HepG2 (cell line): ENCODE measurements around the gene MAPK11. TPM values are rescaled to one million over a fixed set of nuclear protein-coding genes. Genes with fewer than 3 reads are reported as not detected.

Experiments used
- FOXJ3 ChIP-seq: sonication (generic); formaldehyde crosslinking; IDR thresholded peaks from 2 replicates; pipeline ENCODE4 v1.4.0; 2020; ENCODE audit warnings: missing genetic modification reagents, mild to moderate bottlenecking, borderline replicate concordance
- HDAC6 ChIP-seq: fragments of 200-600 bp; sonication (generic); IDR thresholded peaks from 2 replicates; pipeline ENCODE4 v1.7.0; 2017; ENCODE audit warnings: mild to moderate bottlenecking, antibody characterized with exemption, low read length, low read depth
- IKZF5 ChIP-seq: IDR thresholded peaks from 2 replicates; pipeline ENCODE4 v1.6.1; 2018; ENCODE audit warnings: missing genetic modification reagents, mild to moderate bottlenecking, missing compliant biosample characterization
- KAT2B ChIP-seq: fragments of 150-350 bp; IDR thresholded peaks from 2 replicates; pipeline ENCODE4 v1.6.1; 2014; ENCODE audit warnings: low read depth, low read length, borderline replicate concordance
- KLF6 ChIP-seq: IDR thresholded peaks from 2 replicates; pipeline ENCODE4 v1.8.0; 2016; ENCODE audit warnings: missing biosample characterization, missing genetic modification reagents
- NFYC ChIP-seq: IDR thresholded peaks from 2 replicates; pipeline ENCODE4 v1.6.1; 2016; ENCODE audit warnings: missing genetic modification reagents, missing compliant biosample characterization
- NR2C2 ChIP-seq: sonication (generic); formaldehyde crosslinking; IDR thresholded peaks from 2 replicates; pipeline ENCODE4 v1.4.0; 2020; ENCODE audit warnings: missing genetic modification reagents, mild to moderate bottlenecking, moderate library complexity, borderline replicate concordance
- POGZ ChIP-seq: sonication (generic); formaldehyde crosslinking; IDR thresholded peaks from 2 replicates; pipeline ENCODE4 v1.4.0; 2020; ENCODE audit warnings: mild to moderate bottlenecking, missing genetic modification reagents
- PRDM10 ChIP-seq: sonication (generic); formaldehyde crosslinking; IDR thresholded peaks from 2 replicates; pipeline ENCODE4 v1.4.0; 2020; ENCODE audit warnings: low read depth, missing genetic modification reagents
- REXO4 ChIP-seq: sonication (generic); formaldehyde crosslinking; IDR thresholded peaks from 2 replicates; pipeline ENCODE4 v1.8.0; 2022; ENCODE audit warnings: missing genetic modification reagents, mild to moderate bottlenecking, borderline replicate concordance
- SALL1 ChIP-seq: sonication (generic); formaldehyde crosslinking; IDR thresholded peaks from 2 replicates; pipeline ENCODE4 v1.8.0; 2022; ENCODE audit warnings: mild to moderate bottlenecking, missing genetic modification reagents
- SIX4 ChIP-seq: sonication (generic); formaldehyde crosslinking; IDR thresholded peaks from 2 replicates; pipeline ENCODE4 v1.4.0; 2020; ENCODE audit warnings: missing genetic modification reagents
- SOX13 ChIP-seq, 3 experiments: fragments of 450-650 bp in 1 of 3; sonication (generic) in 1 of 3; formaldehyde crosslinking in 1 of 3; IDR thresholded peaks in 2 of 3; conservative IDR thresholded peaks in 1 of 3; 2 replicates each; pipeline versions ENCODE4 v1.5.0 to v1.6.1; 2016 to 2020; ENCODE audit warnings: antibody characterized with exemption in 1 of 3, mild to moderate bottlenecking in 1 of 3, missing compliant biosample characterization in 1 of 3, missing genetic modification reagents in 1 of 3, moderate library complexity in 1 of 3
- THYN1 ChIP-seq: sonication (generic); formaldehyde crosslinking; IDR thresholded peaks from 2 replicates; pipeline ENCODE4 v1.8.1; 2023; ENCODE audit warnings: low read depth, mild to moderate bottlenecking, moderate library complexity, missing genetic modification reagents, borderline replicate concordance
- ZNF367 ChIP-seq: sonication (generic); formaldehyde crosslinking; IDR thresholded peaks from 2 replicates; pipeline ENCODE4 v1.4.0; 2020; ENCODE audit warnings: missing genetic modification reagents, borderline replicate concordance
- ZNF431 ChIP-seq: sonication (generic); formaldehyde crosslinking; IDR thresholded peaks from 2 replicates; pipeline ENCODE4 v1.9.0; 2022; ENCODE audit warnings: missing genetic modification reagents, low read depth, mild to moderate bottlenecking, borderline replicate concordance
- ZNF550 ChIP-seq: sonication (generic); formaldehyde crosslinking; IDR thresholded peaks from 2 replicates; pipeline ENCODE4 v1.4.0; 2020; ENCODE audit warnings: mild to moderate bottlenecking, missing genetic modification reagents, borderline replicate concordance
- ZSCAN21 ChIP-seq: sonication (generic); formaldehyde crosslinking; IDR thresholded peaks from 2 replicates; pipeline ENCODE4 v1.8.0; 2022; ENCODE audit warnings: mild to moderate bottlenecking, missing genetic modification reagents, moderate library complexity, borderline replicate concordance
- polyA plus RNA-seq, 8 experiments: library from polyadenylated mRNA; depleted of rRNA in 3 of 8; stranded (reverse) in 7 of 8; unstranded in 1 of 8; fragments of >200 nt; fragmentation: Illumina TruSeq in 4 of 8; extraction: Trizol in 4 of 8; gene quantifications; 2 replicates each; pipeline versions ENCODE4 v1.2.1 to v1.2.3, GENCODE V29; 2011 to 2016; ENCODE audit warnings: low read depth in 4 of 8, missing spikeins in 1 of 8, mixed read lengths in 1 of 8; ENCODE audit not compliant: insufficient read depth in 1 of 8
- total RNA-seq, 5 experiments: library from RNA; depleted of rRNA; stranded (reverse); fragments of >200 nt; fragmentation: Illumina TruSeq; extraction: Trizol; gene quantifications; 2 replicates each; pipeline ENCODE4 v1.2.3, GENCODE V29; 2016; ENCODE audit warnings: low read depth in 1 of 5

MAPK11 gene
- total and polyA plus RNA-seq, 2 of the 13 experiments (the other 11 are each of a cell fraction or from before 2014, with no cell fraction given) = 0.15 to 0.17 TPM

GRCh38 chr22:50260801-50261614 lies 9.2 kb downstream of the MAPK11 start (continued):
- TF ChIP-seq PRDM10 (CRISPR knock-in tag) = no peak
- peak; percentile 34; the same call in 1 of the 2 replicates for TF ChIP-seq SALL1 (CRISPR knock-in tag)
- TF ChIP-seq KAT2B = no peak
- TF ChIP-seq IKZF5 (CRISPR knock-in tag) = 0 out of 2 replicates have a peak, but pooled peaks have one; percentile 50
- no peak; the same call in 1 of the 2 replicates for TF ChIP-seq ZSCAN21 (CRISPR knock-in tag)
- TF ChIP-seq NFYC (CRISPR knock-in tag) = no peak
- TF ChIP-seq HDAC6 = no peak
- no peak for TF ChIP-seq REXO4 (CRISPR knock-in tag)
- TF ChIP-seq SOX13 (IDR thresholded peaks at IDR 0.05) = no peak
- TF ChIP-seq SOX13 (CRISPR knock-in tag; conservative IDR thresholded peaks at IDR 0.05 in 1 of 2, IDR thresholded peaks at IDR 0.05 in 1 of 2) = no peak
- no peak for TF ChIP-seq FOXJ3 (CRISPR knock-in tag)
- TF ChIP-seq KLF6 (CRISPR knock-in tag) = no peak
- TF ChIP-seq ZNF550 (CRISPR knock-in tag) = no peak
- TF ChIP-seq ZNF431 (CRISPR knock-in tag) = 0 out of 2 replicates have a peak, but pooled peaks have one; percentile 31
- no peak for TF ChIP-seq POGZ (CRISPR knock-in tag)
- no peak for TF ChIP-seq THYN1 (CRISPR knock-in tag)
- TF ChIP-seq SIX4 = no peak
- no peak; the same call in 1 of the 2 replicates for TF ChIP-seq NR2C2 (CRISPR knock-in tag)
- no peak for TF ChIP-seq ZNF367 (CRISPR knock-in tag)
